HG02571 (cell line): ENCODE results near the gene IRF2BP2.

Experiments used
- ATAC-seq: cut with Tn5 transposase; IDR thresholded peaks from one replicate; pipeline ENCODE4 v1.9.1; 2021; ENCODE audit warnings: mild to moderate bottlenecking, moderate library complexity; ENCODE audit not compliant: unreplicated experiment

IRF2BP2 gene

GRCh38 chr1:234559902-234560676 is 49.9 kb downstream of the IRF2BP2 start:
- no peak for ATAC-seq

- ATAC-seq = no peak
These were observed 50.7 kb downstream of the IRF2BP2 start for GRCh38 chr1:234559152-234559901.

- ATAC-seq = no peak
These were observed 51.6 kb downstream of the IRF2BP2 start for GRCh38 chr1:234558330-234558836.

GRCh38 chr1:234556245-234556943 is 53.6 kb downstream of the IRF2BP2 start:
- no peak for ATAC-seq

- ATAC-seq = no peak
These were observed 54.5 kb downstream of the IRF2BP2 start for GRCh38 chr1:234555390-234556024.

GRCh38 chr1:234554698-234555311 is 55.2 kb downstream of the IRF2BP2 start:
- no peak for ATAC-seq
